Measurements from ENCODE around the gene IDNK. TPM values are rescaled to one million over a fixed set of nuclear protein-coding genes. Genes with fewer than 3 reads are reported as not detected.

Gene IDNK
- total RNA-seq, 4 donors from 2014 or later: 2.7 to 4.6 (median 3.0) TPM

GRCh38 chr9:83630938-83631457, 8.1 kb downstream of the IDNK start:
- H3K27ac ChIP-seq: no peak overlapping the region
- no peak for DNase-seq (ENCODE audit: low spot score in 2 of 2)
- no peak for TF ChIP-seq POLR2A (IDR thresholded peaks at IDR 0.05)
- no peak for TF ChIP-seq EP300 (IDR thresholded peaks at IDR 0.05)
- TF ChIP-seq CTCF (IDR thresholded peaks at IDR 0.05): no peak
- no peaks in the 10 kb centered on the region for H3K9me3 ChIP-seq
- no peak overlapping the region for H3K4me3 ChIP-seq
- peaks cover 0 to 44% (median 0%) of the 10 kb centered on the region in 3 donors for H3K36me3 ChIP-seq
- WGBS, 2 donors: 38 to 39% methylated on average over 11 of the region's 11 CpGs
- H3K27me3 ChIP-seq: no peaks in the 10 kb centered on the region
- peaks cover 0 to 4% (median 0%) of the 10 kb centered on the region in 4 donors for H3K4me1 ChIP-seq

DNA sequence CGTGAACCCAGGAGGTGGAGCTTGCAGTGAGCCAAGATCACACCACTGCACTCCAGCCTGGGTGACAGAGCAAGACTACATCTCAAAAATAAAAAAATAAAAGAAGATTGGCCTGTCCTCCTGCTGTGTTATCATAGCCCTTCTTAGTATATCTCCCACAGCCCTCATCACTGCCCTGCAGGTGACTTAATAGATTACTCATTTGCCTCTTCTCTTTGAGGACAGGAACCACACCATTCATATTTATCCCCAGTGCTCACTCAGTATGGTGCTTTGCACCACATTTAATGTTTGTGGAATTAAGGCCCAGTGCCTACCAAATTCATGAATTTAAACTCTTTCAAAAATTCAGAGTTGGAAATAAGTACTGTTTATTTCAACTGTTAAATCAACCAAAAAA, 10.3 kb downstream of the IDNK start:
- no peak overlapping the region for H3K4me3 ChIP-seq
- DNase-seq (ENCODE audit: low spot score in 2 of 2): no peak
- peaks cover 0 to 24% (median 0%) of the 10 kb centered on the region in 3 donors for H3K36me3 ChIP-seq
- 100% methylated on average over 1 of the region's 1 CpG for WGBS, 2 donors
- H3K27me3 ChIP-seq: no peaks in the 10 kb centered on the region
- H3K4me1 ChIP-seq: peaks cover 0 to 4% (median 0%) of the 10 kb centered on the region in 4 donors
- H3K27ac ChIP-seq: no peak overlapping the region
- H3K9me3 ChIP-seq: no peaks in the 10 kb centered on the region
- TF ChIP-seq EP300 (IDR thresholded peaks at IDR 0.05) (no peak), POLR2A (IDR thresholded peaks at IDR 0.05) (no peak), CTCF (IDR thresholded peaks at IDR 0.05) (no peak)

DNA sequence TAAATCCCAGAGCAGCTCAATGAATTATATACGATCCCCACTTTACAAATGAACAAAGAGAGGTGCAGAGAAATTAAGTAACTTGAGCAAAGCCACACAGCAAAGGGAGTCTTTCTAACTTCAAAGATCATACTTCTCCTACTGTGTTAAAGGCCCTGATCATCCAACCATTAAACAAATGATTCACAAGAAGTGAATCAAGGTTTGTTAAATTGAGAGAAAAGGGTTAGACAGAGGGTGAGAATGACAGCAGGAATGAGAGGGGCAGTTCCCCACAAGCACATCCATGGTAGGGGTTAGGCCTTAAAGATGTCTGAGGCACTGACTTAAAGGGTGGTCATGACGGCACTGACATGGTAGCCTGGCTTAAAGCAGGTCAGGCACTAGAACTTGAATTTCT, 10.7 kb downstream of the IDNK start:
- Histone ChIP-seq H3K27me3 (no peaks in the 10 kb centered on the region), H3K4me3 (no peak overlapping the region), H3K36me3 (peaks cover 0 to 20% (median 0%) of the 10 kb centered on the region in 3 donors), H3K27ac (no peak overlapping the region), H3K9me3 (no peaks in the 10 kb centered on the region), H3K4me1 (peaks cover 0 to 4% (median 0%) of the 10 kb centered on the region in 4 donors)
- 89 to 90% methylated on average over 2 of the region's 2 CpGs for WGBS, 2 donors
- TF ChIP-seq EP300 (IDR thresholded peaks at IDR 0.05) (no peak), CTCF (IDR thresholded peaks at IDR 0.05) (no peak), POLR2A (IDR thresholded peaks at IDR 0.05) (no peak)
- no peak for DNase-seq (ENCODE audit: low spot score in 2 of 2)

DNA sequence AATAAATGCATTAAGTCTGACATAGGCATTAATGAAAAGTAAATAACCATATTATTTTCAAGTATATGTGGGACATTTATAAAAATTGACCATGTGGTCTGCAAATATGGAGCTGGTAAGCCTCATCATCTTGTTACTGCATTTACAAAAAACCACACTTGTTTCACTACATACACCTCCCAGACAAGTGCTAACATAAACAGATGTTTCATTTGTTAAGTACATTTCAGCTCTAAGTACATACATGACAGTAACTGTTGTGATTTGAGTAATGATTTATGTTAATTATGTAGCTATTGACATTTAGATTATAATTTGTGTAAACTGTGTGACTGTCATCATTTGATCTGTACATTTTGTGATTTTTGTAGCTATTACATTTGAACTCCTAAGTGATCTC, 13.9 kb downstream of the IDNK start:
- no peak for TF ChIP-seq CTCF (IDR thresholded peaks at IDR 0.05)
- no peak for TF ChIP-seq POLR2A (IDR thresholded peaks at IDR 0.05)
- TF ChIP-seq EP300 (IDR thresholded peaks at IDR 0.05): no peak
- DNase-seq (ENCODE audit: low spot score in 2 of 2): no peak
- H3K36me3 ChIP-seq: peaks cover 0 to 18% (median 0%) of the 10 kb centered on the region in 3 donors
- no peak overlapping the region for H3K27ac ChIP-seq
- H3K9me3 ChIP-seq: no peaks in the 10 kb centered on the region
- H3K27me3 ChIP-seq: no peaks in the 10 kb centered on the region
- H3K4me1 ChIP-seq: no peaks in the 10 kb centered on the region
- no peak overlapping the region for H3K4me3 ChIP-seq

DNA sequence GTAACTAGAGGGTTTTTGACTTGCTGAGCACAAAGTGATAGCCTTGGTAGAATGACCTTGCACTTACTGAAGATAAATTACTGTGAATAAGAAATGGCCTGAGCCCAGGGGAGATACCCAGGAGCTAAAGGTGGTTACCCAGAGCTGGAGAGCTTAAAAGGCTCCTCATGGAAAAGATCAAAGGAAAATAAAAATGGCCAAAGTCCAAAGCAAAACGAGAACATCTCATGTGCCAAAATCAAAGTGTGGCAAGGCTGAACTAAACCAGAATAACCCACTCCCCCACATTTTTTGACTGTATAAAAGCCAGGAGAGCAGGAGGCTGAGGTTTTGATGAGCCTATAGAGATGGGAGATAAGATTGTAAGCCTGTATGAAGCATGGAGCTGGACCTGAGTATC, 14.4 kb downstream of the IDNK start:
- Histone ChIP-seq H3K27me3 (no peaks in the 10 kb centered on the region), H3K4me1 (no peaks in the 10 kb centered on the region), H3K27ac (no peak overlapping the region), H3K36me3 (peaks cover 0 to 18% (median 0%) of the 10 kb centered on the region in 3 donors), H3K4me3 (no peak overlapping the region), H3K9me3 (no peaks in the 10 kb centered on the region)
- DNase-seq (ENCODE audit: low spot score in 2 of 2): no peak
- TF ChIP-seq EP300 (IDR thresholded peaks at IDR 0.05) (no peak), POLR2A (IDR thresholded peaks at IDR 0.05) (no peak), CTCF (IDR thresholded peaks at IDR 0.05) (no peak)
- 62 to 76% methylated on average over 1 of the region's 1 CpG for WGBS, 2 donors
